SK-N-SH (cell line): ENCODE measurements around the gene MED27. TPM values are rescaled to one million over a fixed set of nuclear protein-coding genes. Genes with fewer than 3 reads are reported as not detected.

ENCODE experiments used
- CHD2 ChIP-seq: fragments of 150-350 bp; IDR thresholded peaks from 2 replicates; pipeline ENCODE4 v1.6.1; 2018; ENCODE audit warnings: low read length; ENCODE audit not compliant: partially characterized antibody
- CTCF ChIP-seq: fragments of 200-600 bp; sonication (generic); IDR thresholded peaks from 2 replicates; pipeline ENCODE4 v1.6.1; 2017; ENCODE audit warnings: antibody characterized with exemption, mild to moderate bottlenecking, moderate library complexity
- EP300 ChIP-seq, 2 experiments: IDR thresholded peaks; 2 replicates each; pipeline versions ENCODE4 v1.4.0 to v1.6.1; 2012; ENCODE audit warnings: borderline replicate concordance in 1 of 2, low read depth in 1 of 2, low read length in 1 of 2
- FOSL2 ChIP-seq: IDR thresholded peaks from 2 replicates; pipeline ENCODE4 v1.4.0; 2012; ENCODE audit warnings: low read depth, mild to moderate bottlenecking, moderate library complexity, borderline replicate concordance
- FOXM1 ChIP-seq: IDR thresholded peaks from 2 replicates; pipeline ENCODE4 v1.4.0; 2012; ENCODE audit warnings: low read depth, mild to moderate bottlenecking
- GABPA ChIP-seq: IDR thresholded peaks from 2 replicates; pipeline ENCODE4 v1.4.0; 2012; ENCODE audit warnings: low read depth, mild to moderate bottlenecking
- GATA2 ChIP-seq: sonication (generic); formaldehyde crosslinking; IDR thresholded peaks from 2 replicates; pipeline ENCODE4 v1.5.0; 2020; ENCODE audit warnings: mild to moderate bottlenecking, missing genetic modification reagents
- JUND ChIP-seq: IDR thresholded peaks from 2 replicates; pipeline ENCODE4 v1.4.0; 2012
- MAX ChIP-seq: IDR thresholded peaks from 2 replicates; pipeline ENCODE4 v1.4.0; 2012; ENCODE audit warnings: low read depth
- MEF2A ChIP-seq: IDR thresholded peaks from 2 replicates; pipeline ENCODE4 v1.4.0; 2012; ENCODE audit warnings: low read depth, borderline replicate concordance
- MXI1 ChIP-seq: IDR thresholded peaks from 2 replicates; pipeline ENCODE4 v1.6.1; 2012; ENCODE audit warnings: mild to moderate bottlenecking, low read depth, low read length, improper control_type of control experiment
- NRF1 ChIP-seq: IDR thresholded peaks from 2 replicates; pipeline ENCODE4 v1.6.1; 2012; ENCODE audit warnings: low read depth, mild to moderate bottlenecking, low read length
- POLR2AphosphoS5 ChIP-seq: IDR thresholded peaks from 2 replicates; pipeline ENCODE4 v1.6.1; 2012; ENCODE audit warnings: low read depth, low read length
- RAD21 ChIP-seq: IDR thresholded peaks from 2 replicates; pipeline ENCODE4 v1.6.1; 2012; ENCODE audit warnings: mild to moderate bottlenecking, low read length
- RCOR1 ChIP-seq: fragments of 150-350 bp; IDR thresholded peaks from 2 replicates; pipeline ENCODE4 v1.6.1; 2017; ENCODE audit warnings: antibody characterized with exemption, low read length
- REST ChIP-seq: IDR thresholded peaks from 2 replicates; pipeline ENCODE4 v1.6.1; 2012; ENCODE audit warnings: mild to moderate bottlenecking, low read depth, low read length, moderate library complexity
- USF1 ChIP-seq: IDR thresholded peaks from 2 replicates; pipeline ENCODE4 v1.4.0; 2012; ENCODE audit warnings: low read depth, borderline replicate concordance
- polyA plus RNA-seq, 3 experiments: library from polyadenylated mRNA; depleted of rRNA; stranded (reverse); fragments of >200 nt; gene quantifications; 2 replicates each; pipeline ENCODE4 v1.2.3, GENCODE V29; 2012

MED27 gene
- polyA plus RNA-seq, 1 of the 3 experiments (the other 2 are of a cell fraction) = 35.0 TPM

- no peak for TF ChIP-seq REST
- TF ChIP-seq JUND = no peak; the same call in 1 of the 2 replicates
- no peak for TF ChIP-seq NRF1
- peak; percentile 94 for TF ChIP-seq GATA2 (CRISPR knock-in tag)
- peak; percentile 82 for TF ChIP-seq RCOR1
- TF ChIP-seq MXI1 = no peak; the same call in 1 of the 2 replicates
- TF ChIP-seq RAD21 = peak; percentile 28
- no peak for TF ChIP-seq USF1
- no peak for TF ChIP-seq CTCF
- TF ChIP-seq POLR2AphosphoS5 = no peak
- TF ChIP-seq MEF2A = no peak
- no peak for TF ChIP-seq GABPA
- no peak for TF ChIP-seq FOXM1
- peak; percentile 52 for TF ChIP-seq CHD2
- no peak; the same call in 1 of the 2 replicates for TF ChIP-seq FOSL2
- TF ChIP-seq EP300 (IDR thresholded peaks at IDR 0.05; ENCODE audit: borderline replicate concordance in 1 of 2, low read depth in 1 of 2, low read length in 1 of 2) = peak in 1 of 2 experiments; percentile 83; a peak in 2 of 4 replicates
- no peak for TF ChIP-seq MAX
Observed at GRCh38 chr9:131971482-131972074, 108.1 kb downstream of the MED27 start (continued).
